Measurements from ENCODE around the gene IRS2. TPM values are rescaled to one million over a fixed set of nuclear protein-coding genes. Genes with fewer than 3 reads are reported as not detected.

IRS2 gene
- total and polyA plus RNA-seq, 7 experiments from 2014 or later, result 2.7 to 94.9 (median 26.1) TPM

GRCh38 chr13:109750221-109750775 is 36.1 kb downstream of the IRS2 start:
- no peaks in the 10 kb centered on the region for H3K27me3 ChIP-seq (ENCODE audit: control insufficient read depth in 2 of 2, insufficient read depth in 2 of 2, low read length in 2 of 2)
- H3K27ac Mint-ChIP-seq, result no peak overlapping the region
- intact Hi-C loops (cut with micrococcal nuclease), result no loop called here
- H3K36me3 ChIP-seq (ENCODE audit: control insufficient read depth in 2 of 3, insufficient read depth in 3 of 3, low read length in 3 of 3), result peaks cover 0 to 10% (median 0%) of the 10 kb centered on the region in 3 experiments
- CTCF ChIA-PET, result interaction anchor here (1.1 kb wide), 1 partner anchor 40 kb away, joined by 3 read pairs; no protein-coding TSS in a partner anchor
- H3K4me3 Mint-ChIP-seq, result no peak overlapping the region
- H3K4me1 Mint-ChIP-seq, result no peaks in the 10 kb centered on the region
- DNase-seq (no peak), ATAC-seq (peak; percentile 6)
- H3K4me3 ChIP-seq (ENCODE audit: low read length), result no peak overlapping the region
- no peaks in the 10 kb centered on the region for H3K4me1 ChIP-seq (ENCODE audit: control insufficient read depth in 2 of 2, insufficient read depth in 2 of 2, low read length in 2 of 2)
- H3K36me3 Mint-ChIP-seq, result peaks cover 0 to 36% (median 26%) of the 10 kb centered on the region in 5 donors
- POLR2A ChIA-PET, result no interaction called here
- H3K9me3 Mint-ChIP-seq, result no peaks in the 10 kb centered on the region
- H3K9me3 ChIP-seq (ENCODE audit: control insufficient read depth in 2 of 3, low read length in 3 of 3), result no peaks in the 10 kb centered on the region
- H3K27me3 Mint-ChIP-seq, result peaks cover 0 to 4% (median 0%) of the 10 kb centered on the region in 5 donors
- H3K27ac ChIP-seq (ENCODE audit: low read depth, low read length), result no peak overlapping the region

- Mint-ChIP-seq H3K4me1 (peaks cover under 1 to 2% (median 1%) of the 10 kb centered on the region in 7 donors), H3K27ac (no peak overlapping the region), H3K36me3 (peaks cover 0 to 29% (median 17%) of the 10 kb centered on the region in 5 donors), H3K4me3 (no peak overlapping the region), H3K27me3 (peaks cover 0 to 6% (median 1%) of the 10 kb centered on the region in 5 donors), H3K9me3 (peaks cover 0 to 1% (median 0%) of the 10 kb centered on the region in 11 donors)
- Histone ChIP-seq H3K27ac (ENCODE audit: low read depth, low read length) (no peak overlapping the region), H3K27me3 (ENCODE audit: control insufficient read depth in 2 of 2, insufficient read depth in 2 of 2, low read length in 2 of 2) (no peaks in the 10 kb centered on the region), H3K4me1 (ENCODE audit: control insufficient read depth in 2 of 2, insufficient read depth in 2 of 2, low read length in 2 of 2) (no peaks in the 10 kb centered on the region), H3K9me3 (ENCODE audit: control insufficient read depth in 2 of 3, low read length in 3 of 3) (no peaks in the 10 kb centered on the region), H3K4me3 (ENCODE audit: low read length) (no peak overlapping the region), H3K36me3 (ENCODE audit: control insufficient read depth in 2 of 3, insufficient read depth in 3 of 3, low read length in 3 of 3) (peaks cover 0 to 5% (median 0%) of the 10 kb centered on the region in 3 experiments)
- ATAC-seq (no peak), DNase-seq (no peak)
- POLR2A ChIA-PET, result no interaction called here
- intact Hi-C loops (cut with micrococcal nuclease), result no loop called here
- CTCF ChIA-PET, result no interaction called here
These were observed 37.0 kb downstream of the IRS2 start for GRCh38 chr13:109749365-109749764.

DNA sequence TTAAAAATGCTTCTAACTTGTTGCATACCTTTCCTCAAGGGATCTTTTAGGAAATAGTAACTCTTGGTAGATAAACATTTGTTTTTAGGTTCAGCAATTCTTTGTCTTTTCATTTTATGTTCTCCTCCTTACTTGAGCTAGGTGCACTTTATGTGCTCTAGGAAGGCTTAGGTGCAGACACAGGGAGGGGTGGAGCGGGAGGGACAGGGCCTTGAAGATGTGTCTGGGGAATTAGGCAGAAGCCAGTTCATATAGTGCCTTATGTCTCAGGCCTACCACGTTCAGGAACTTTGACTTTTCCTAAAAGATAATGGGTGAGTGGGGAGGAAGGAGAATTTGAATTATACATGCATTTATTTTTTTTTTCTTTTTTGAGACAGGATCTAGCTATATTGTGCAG is 37.7 kb downstream of the IRS2 start:
- no peak for DNase-seq
- H3K36me3 ChIP-seq (ENCODE audit: control insufficient read depth in 2 of 3, insufficient read depth in 3 of 3, low read length in 3 of 3), result peaks cover 0 to 2% (median 0%) of the 10 kb centered on the region in 3 experiments
- H3K4me1 ChIP-seq (ENCODE audit: control insufficient read depth in 2 of 2, insufficient read depth in 2 of 2, low read length in 2 of 2), result peaks cover 6% of the 10 kb centered on the region in 2 donors
- no peaks in the 10 kb centered on the region for H3K27me3 ChIP-seq (ENCODE audit: control insufficient read depth in 2 of 2, insufficient read depth in 2 of 2, low read length in 2 of 2)
- ChIA-PET CTCF (no interaction called here), POLR2A (no interaction called here)
- H3K4me3 ChIP-seq (ENCODE audit: low read length), result no peak overlapping the region
- no peak overlapping the region for H3K27ac ChIP-seq (ENCODE audit: low read depth, low read length)
- intact Hi-C loops (cut with micrococcal nuclease), result no loop called here
- Mint-ChIP-seq H3K4me1 (peaks cover 8 to 9% (median 8%) of the 10 kb centered on the region in 7 donors), H3K36me3 (peaks cover 0 to 25% (median 13%) of the 10 kb centered on the region in 5 donors), H3K4me3 (no peak overlapping the region), H3K27me3 (peaks cover 0 to 13% (median 3%) of the 10 kb centered on the region in 5 donors), H3K9me3 (peaks cover 0 to 3% (median 0%) of the 10 kb centered on the region in 11 donors), H3K27ac (no peak overlapping the region)
- H3K9me3 ChIP-seq (ENCODE audit: control insufficient read depth in 2 of 3, low read length in 3 of 3), result no peaks in the 10 kb centered on the region
- ATAC-seq, result no peak

DNA sequence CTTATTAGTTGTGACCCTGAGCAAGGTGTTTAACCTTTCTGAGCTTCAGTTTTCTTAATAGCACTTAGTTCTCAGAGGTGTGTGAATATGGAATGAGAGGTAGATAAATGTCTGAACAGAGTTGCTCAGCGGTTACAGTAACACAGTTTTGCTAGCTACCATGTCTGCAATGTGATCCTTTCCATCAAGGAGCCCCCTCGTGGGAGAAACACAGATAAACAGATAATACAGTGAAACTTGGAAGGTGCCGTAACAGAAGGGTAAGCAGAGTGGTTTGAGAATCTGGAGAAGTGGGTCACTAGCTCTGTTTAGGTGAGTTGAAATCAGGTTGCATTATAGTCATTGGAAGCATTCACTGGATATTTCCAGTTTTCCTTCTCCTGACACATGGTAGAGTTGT is 38.9 kb downstream of the IRS2 start:
- no peaks in the 10 kb centered on the region for H3K27me3 ChIP-seq (ENCODE audit: control insufficient read depth in 2 of 2, insufficient read depth in 2 of 2, low read length in 2 of 2)
- ChIA-PET POLR2A (interaction anchor here (1.1 kb wide), 1 partner anchor 38 kb away, joined by 3 read pairs; no protein-coding TSS in a partner anchor), CTCF (no interaction called here)
- Mint-ChIP-seq H3K9me3 (peaks cover 0 to 3% (median 0%) of the 10 kb centered on the region in 11 donors), H3K4me1 (peaks cover 8 to 20% (median 12%) of the 10 kb centered on the region in 7 donors), H3K27me3 (peaks cover 0 to 13% (median 3%) of the 10 kb centered on the region in 5 donors), H3K4me3 (no peak overlapping the region), H3K27ac (peak overlapping the region in 1 of 9 donors; percentile 32), H3K36me3 (peaks cover 0 to 13% (median 6%) of the 10 kb centered on the region in 5 donors)
- H3K36me3 ChIP-seq (ENCODE audit: control insufficient read depth in 2 of 3, insufficient read depth in 3 of 3, low read length in 3 of 3), result no peaks in the 10 kb centered on the region
- no peak overlapping the region for H3K27ac ChIP-seq (ENCODE audit: low read depth, low read length)
- H3K4me1 ChIP-seq (ENCODE audit: control insufficient read depth in 2 of 2, insufficient read depth in 2 of 2, low read length in 2 of 2), result peaks cover 6 to 11% of the 10 kb centered on the region in 2 donors
- ATAC-seq (no peak), DNase-seq (no peak)
- H3K9me3 ChIP-seq (ENCODE audit: control insufficient read depth in 2 of 3, low read length in 3 of 3), result no peaks in the 10 kb centered on the region
- no peak overlapping the region for H3K4me3 ChIP-seq (ENCODE audit: low read length)
- intact Hi-C loops (cut with micrococcal nuclease), result no loop called here

DNA sequence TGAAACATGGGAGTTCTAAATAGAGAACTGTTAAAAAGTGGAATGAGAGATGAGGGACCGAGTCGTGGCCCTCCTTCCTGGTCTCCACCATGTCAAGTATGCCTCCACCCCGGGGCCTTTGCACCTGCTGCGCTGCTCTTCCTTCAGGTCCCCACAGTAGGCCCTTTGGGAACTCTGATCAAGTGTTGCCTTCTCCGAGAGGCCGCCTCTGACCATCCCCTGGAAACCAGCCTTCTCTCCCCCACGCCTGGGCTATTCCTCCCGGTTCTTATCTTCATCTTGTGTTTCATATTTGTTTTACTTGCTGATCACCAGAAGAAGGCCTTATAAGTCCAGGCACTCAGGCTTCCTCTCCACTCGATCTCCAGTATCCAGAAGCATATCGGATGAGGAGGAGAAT is 40.0 kb downstream of the IRS2 start:
- no peaks in the 10 kb centered on the region for H3K36me3 ChIP-seq (ENCODE audit: control insufficient read depth in 2 of 3, insufficient read depth in 3 of 3, low read length in 3 of 3)
- H3K4me1 ChIP-seq (ENCODE audit: control insufficient read depth in 2 of 2, insufficient read depth in 2 of 2, low read length in 2 of 2), result peaks cover 6 to 11% of the 10 kb centered on the region in 2 donors
- H3K27ac ChIP-seq (ENCODE audit: low read depth, low read length), result no peak overlapping the region
- DNase-seq (no peak), ATAC-seq (no peak)
- H3K36me3 Mint-ChIP-seq, result peaks cover 0 to 9% (median 3%) of the 10 kb centered on the region in 5 donors
- H3K4me3 Mint-ChIP-seq, result no peak overlapping the region
- H3K4me1 Mint-ChIP-seq, result peaks cover 8 to 20% (median 12%) of the 10 kb centered on the region in 7 donors
- intact Hi-C loops (cut with micrococcal nuclease), result no loop called here
- H3K27me3 Mint-ChIP-seq, result peaks cover 0 to 13% (median 3%) of the 10 kb centered on the region in 5 donors
- H3K4me3 ChIP-seq (ENCODE audit: low read length), result no peak overlapping the region
- peaks cover 0 to 3% (median 0%) of the 10 kb centered on the region in 11 donors for H3K9me3 Mint-ChIP-seq
- no peaks in the 10 kb centered on the region for H3K9me3 ChIP-seq (ENCODE audit: control insufficient read depth in 2 of 3, low read length in 3 of 3)
- ChIA-PET POLR2A (no interaction called here), CTCF (no interaction called here)
- no peaks in the 10 kb centered on the region for H3K27me3 ChIP-seq (ENCODE audit: control insufficient read depth in 2 of 2, insufficient read depth in 2 of 2, low read length in 2 of 2)
- H3K27ac Mint-ChIP-seq, result peak overlapping the region in 2 of 9 donors; percentile 19 to 47

GRCh38 chr13:109745702-109746101 is 40.7 kb downstream of the IRS2 start:
- intact Hi-C loops (cut with micrococcal nuclease), result no loop called here
- H3K36me3 Mint-ChIP-seq, result peaks cover 0 to 7% (median 0%) of the 10 kb centered on the region in 5 donors
- Histone ChIP-seq H3K4me3 (ENCODE audit: low read length) (no peak overlapping the region), H3K9me3 (ENCODE audit: control insufficient read depth in 2 of 3, low read length in 3 of 3) (no peaks in the 10 kb centered on the region), H3K27me3 (ENCODE audit: control insufficient read depth in 2 of 2, insufficient read depth in 2 of 2, low read length in 2 of 2) (no peaks in the 10 kb centered on the region), H3K27ac (ENCODE audit: low read depth, low read length) (no peak overlapping the region), H3K36me3 (ENCODE audit: control insufficient read depth in 2 of 3, insufficient read depth in 3 of 3, low read length in 3 of 3) (no peaks in the 10 kb centered on the region), H3K4me1 (ENCODE audit: control insufficient read depth in 2 of 2, insufficient read depth in 2 of 2, low read length in 2 of 2) (peaks cover 6 to 11% of the 10 kb centered on the region in 2 donors)
- POLR2A ChIA-PET, result no interaction called here
- H3K27me3 Mint-ChIP-seq, result peaks cover 0 to 13% (median 4%) of the 10 kb centered on the region in 5 donors
- no peak overlapping the region for H3K27ac Mint-ChIP-seq
- peaks cover 10 to 20% (median 12%) of the 10 kb centered on the region in 7 donors for H3K4me1 Mint-ChIP-seq
- ATAC-seq, result no peak
- CTCF ChIA-PET, result no interaction called here
- H3K4me3 Mint-ChIP-seq, result peak overlapping the region in 1 of 10 donors; percentile 26
- H3K9me3 Mint-ChIP-seq, result peaks cover 0 to 3% (median 0%) of the 10 kb centered on the region in 11 donors
- DNase-seq, result no peak

- H3K9me3 Mint-ChIP-seq, result peaks cover 0 to 3% (median 0%) of the 10 kb centered on the region in 11 donors
- no peak overlapping the region for H3K4me3 Mint-ChIP-seq
- intact Hi-C loops (cut with micrococcal nuclease), result no loop called here
- H3K9me3 ChIP-seq (ENCODE audit: control insufficient read depth in 2 of 3, low read length in 3 of 3), result no peaks in the 10 kb centered on the region
- H3K27me3 Mint-ChIP-seq, result peaks cover 0 to 13% (median 4%) of the 10 kb centered on the region in 5 donors
- peaks cover 6 to 11% of the 10 kb centered on the region in 2 donors for H3K4me1 ChIP-seq (ENCODE audit: control insufficient read depth in 2 of 2, insufficient read depth in 2 of 2, low read length in 2 of 2)
- ChIA-PET CTCF (no interaction called here), POLR2A (interaction anchor here (1.5 kb wide), 1 partner anchor 40 kb away, joined by 4 read pairs; no protein-coding TSS in a partner anchor)
- H3K27ac ChIP-seq (ENCODE audit: low read depth, low read length), result no peak overlapping the region
- H3K4me1 Mint-ChIP-seq, result peaks cover 10 to 20% (median 12%) of the 10 kb centered on the region in 7 donors
- peaks cover 0 to 7% (median 0%) of the 10 kb centered on the region in 5 donors for H3K36me3 Mint-ChIP-seq
- DNase-seq (no peak), ATAC-seq (no peak)
- H3K27ac Mint-ChIP-seq, result no peak overlapping the region
- H3K36me3 ChIP-seq (ENCODE audit: control insufficient read depth in 2 of 3, insufficient read depth in 3 of 3, low read length in 3 of 3), result no peaks in the 10 kb centered on the region
- H3K4me3 ChIP-seq (ENCODE audit: low read length), result no peak overlapping the region
- H3K27me3 ChIP-seq (ENCODE audit: control insufficient read depth in 2 of 2, insufficient read depth in 2 of 2, low read length in 2 of 2), result no peaks in the 10 kb centered on the region
These were observed 41.3 kb downstream of the IRS2 start for GRCh38 chr13:109745060-109745459.
